ENCODE data around the gene PSMC3. TPM values are rescaled to one million over a fixed set of nuclear protein-coding genes. Genes with fewer than 3 reads are reported as not detected.

The PSMC3 gene
- total RNA-seq, 3 donors from 2014 or later: 98.5 to 168 (median 144) TPM

DNA sequence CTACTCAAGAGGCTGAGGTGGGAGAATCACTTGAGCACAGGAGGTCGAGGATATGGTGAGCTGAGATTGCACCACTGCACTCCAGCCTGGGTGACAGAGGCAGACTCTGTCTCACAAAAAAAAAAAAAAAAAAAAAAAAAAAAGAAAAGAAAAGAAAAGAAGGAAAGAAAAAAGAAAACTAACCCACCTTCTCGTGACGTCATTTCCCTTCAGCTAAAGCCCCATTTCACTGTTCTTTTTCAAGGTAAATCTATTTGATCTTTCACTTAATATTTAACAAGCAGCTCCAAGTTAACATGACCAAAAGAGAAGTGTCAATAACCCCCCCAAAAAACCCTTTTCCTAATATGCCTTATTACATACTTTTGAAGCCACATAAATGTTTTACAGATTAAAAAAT is 17.6 kb upstream of the PSMC3 start:
- no peak for DNase-seq (ENCODE audit: low spot score in 2 of 2)
- TF ChIP-seq, protein P1, sequence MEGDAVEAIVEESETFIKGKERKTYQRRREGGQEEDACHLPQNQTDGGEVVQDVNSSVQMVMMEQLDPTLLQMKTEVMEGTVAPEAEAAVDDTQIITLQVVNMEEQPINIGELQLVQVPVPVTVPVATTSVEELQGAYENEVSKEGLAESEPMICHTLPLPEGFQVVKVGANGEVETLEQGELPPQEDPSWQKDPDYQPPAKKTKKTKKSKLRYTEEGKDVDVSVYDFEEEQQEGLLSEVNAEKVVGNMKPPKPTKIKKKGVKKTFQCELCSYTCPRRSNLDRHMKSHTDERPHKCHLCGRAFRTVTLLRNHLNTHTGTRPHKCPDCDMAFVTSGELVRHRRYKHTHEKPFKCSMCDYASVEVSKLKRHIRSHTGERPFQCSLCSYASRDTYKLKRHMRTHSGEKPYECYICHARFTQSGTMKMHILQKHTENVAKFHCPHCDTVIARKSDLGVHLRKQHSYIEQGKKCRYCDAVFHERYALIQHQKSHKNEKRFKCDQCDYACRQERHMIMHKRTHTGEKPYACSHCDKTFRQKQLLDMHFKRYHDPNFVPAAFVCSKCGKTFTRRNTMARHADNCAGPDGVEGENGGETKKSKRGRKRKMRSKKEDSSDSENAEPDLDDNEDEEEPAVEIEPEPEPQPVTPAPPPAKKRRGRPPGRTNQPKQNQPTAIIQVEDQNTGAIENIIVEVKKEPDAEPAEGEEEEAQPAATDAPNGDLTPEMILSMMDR (IDR thresholded peaks at IDR 0.05): no peak
- no peak for TF ChIP-seq POLR2AphosphoS5 (IDR thresholded peaks at IDR 0.05)
- TF ChIP-seq POLR2A (IDR thresholded peaks at IDR 0.05): no peak
- Histone ChIP-seq H3K27ac (no peak overlapping the region), H3K4me1 (no peaks in the 10 kb centered on the region), H3K9me3 (no peaks in the 10 kb centered on the region), H3K27me3 (no peaks in the 10 kb centered on the region), H3K36me3 (no peaks in the 10 kb centered on the region), H3K4me3 (no peak overlapping the region)
- intact Hi-C loops (cut with DNase I; ENCODE audit: low total_unique reads): no loop called here

- no peak for DNase-seq (ENCODE audit: low spot score in 2 of 2)
- intact Hi-C loops (cut with DNase I; ENCODE audit: low total_unique reads): no loop called here
- H3K9me3 ChIP-seq: no peaks in the 10 kb centered on the region
- TF ChIP-seq, protein P1 (IDR thresholded peaks at IDR 0.05): no peak
- TF ChIP-seq POLR2AphosphoS5 (IDR thresholded peaks at IDR 0.05) (no peak), POLR2A (IDR thresholded peaks at IDR 0.05) (no peak)
- no peaks in the 10 kb centered on the region for H3K36me3 ChIP-seq
- H3K4me3 ChIP-seq: no peak overlapping the region
- no peaks in the 10 kb centered on the region for H3K27me3 ChIP-seq
- no peaks in the 10 kb centered on the region for H3K4me1 ChIP-seq
- H3K27ac ChIP-seq: no peak overlapping the region
These were observed 16.9 kb upstream of the PSMC3 start for GRCh38 chr11:47443028-47443700.

GRCh38 chr11:47442514-47442913 is 16.3 kb upstream of the PSMC3 start:
- Histone ChIP-seq H3K4me3 (no peak overlapping the region), H3K27ac (no peak overlapping the region), H3K27me3 (no peaks in the 10 kb centered on the region), H3K9me3 (no peaks in the 10 kb centered on the region), H3K36me3 (no peaks in the 10 kb centered on the region), H3K4me1 (no peaks in the 10 kb centered on the region)
- DNase-seq (ENCODE audit: low spot score in 2 of 2): no peak
- intact Hi-C loops (cut with DNase I; ENCODE audit: low total_unique reads): no loop called here
- TF ChIP-seq POLR2AphosphoS5 (IDR thresholded peaks at IDR 0.05) (no peak), POLR2A (IDR thresholded peaks at IDR 0.05) (no peak)
- TF ChIP-seq, protein P1 (IDR thresholded peaks at IDR 0.05): no peak

GRCh38 chr11:47441421-47441820 is 15.2 kb upstream of the PSMC3 start:
- Histone ChIP-seq H3K9me3 (no peaks in the 10 kb centered on the region), H3K36me3 (no peaks in the 10 kb centered on the region), H3K27me3 (no peaks in the 10 kb centered on the region), H3K27ac (no peak overlapping the region), H3K4me1 (no peaks in the 10 kb centered on the region), H3K4me3 (no peak overlapping the region)
- no peak for DNase-seq (ENCODE audit: low spot score in 2 of 2)
- TF ChIP-seq POLR2A (IDR thresholded peaks at IDR 0.05) (no peak), POLR2AphosphoS5 (IDR thresholded peaks at IDR 0.05) (no peak)
- TF ChIP-seq, protein P1 (IDR thresholded peaks at IDR 0.05): no peak
- intact Hi-C loops (cut with DNase I; ENCODE audit: low total_unique reads): no loop called here

- Histone ChIP-seq H3K36me3 (no peaks in the 10 kb centered on the region), H3K27ac (no peak overlapping the region), H3K27me3 (no peaks in the 10 kb centered on the region), H3K4me3 (no peak overlapping the region), H3K4me1 (no peaks in the 10 kb centered on the region), H3K9me3 (no peaks in the 10 kb centered on the region)
- intact Hi-C loops (cut with DNase I; ENCODE audit: low total_unique reads): no loop called here
- TF ChIP-seq POLR2A (IDR thresholded peaks at IDR 0.05) (no peak), POLR2AphosphoS5 (IDR thresholded peaks at IDR 0.05) (no peak)
- TF ChIP-seq, protein P1 (IDR thresholded peaks at IDR 0.05): no peak
- no peak for DNase-seq (ENCODE audit: low spot score in 2 of 2)
These were observed 13.8 kb upstream of the PSMC3 start for GRCh38 chr11:47440054-47440476.

Measured in breast epithelium (tissue), 4 donors.